Activated naive CD8-positive, alpha-beta T cell treated with anti-CD3 and anti-CD28 coated beads, Interleukin-2, amount 50 U/mL, for 24 hours (primary cell): Measurements from ENCODE around the gene ZDHHC14.
A peak's percentile ranks its signal among the peaks of the same experiment; 100 is the strongest.
"Not testable (repeated sequence)": the region's sequence is repeated elsewhere in the genome, so short reads cannot be mapped to it uniquely, and the experiment has no call there.

Experiments used
- ATAC-seq: fragments of 150-1000 bp; cut with Tn5 transposase; one replicate; pipeline ENCODE4 v1.10.0; 2021
- DNase-seq: peaks from one replicate; pipeline ENCODE4 v3.0.0; 2021
- H3K27ac Mint-ChIP-seq: one replicate; pipeline ENCODE4 v1.8.0; 2021; ENCODE audit warnings: mild to moderate bottlenecking, mixed read lengths
- H3K27me3 Mint-ChIP-seq: one replicate; pipeline ENCODE4 v1.8.0; 2021; ENCODE audit warnings: mixed read lengths
- H3K36me3 Mint-ChIP-seq: one replicate; pipeline ENCODE4 v1.8.0; 2021; ENCODE audit warnings: low read depth, mixed read lengths
- H3K4me1 Mint-ChIP-seq: one replicate; pipeline ENCODE4 v1.8.0; 2021; ENCODE audit warnings: mixed read lengths
- H3K4me3 Mint-ChIP-seq: one replicate; pipeline ENCODE4 v1.8.0; 2021; ENCODE audit warnings: mild to moderate bottlenecking, moderate library complexity, mixed read lengths
- H3K9me3 Mint-ChIP-seq: one replicate; pipeline ENCODE4 v1.8.0; 2021; ENCODE audit warnings: mixed read lengths

The ZDHHC14 gene

GRCh38 chr6:157708933-157709332 lies 327.9 kb downstream of the ZDHHC14 start:
- no peaks in the 10 kb centered on the region for H3K9me3 Mint-ChIP-seq
- H3K27ac Mint-ChIP-seq = no peak overlapping the region
- no peak overlapping the region for H3K4me3 Mint-ChIP-seq
- no peak for DNase-seq
- ATAC-seq = no peak
- H3K27me3 Mint-ChIP-seq = peaks cover 1% of the 10 kb centered on the region
- H3K36me3 Mint-ChIP-seq = no peaks in the 10 kb centered on the region
- peaks cover 5% of the 10 kb centered on the region for H3K4me1 Mint-ChIP-seq

- Mint-ChIP-seq H3K36me3 (no peaks in the 10 kb centered on the region), H3K4me3 (no peak overlapping the region), H3K9me3 (no peaks in the 10 kb centered on the region), H3K4me1 (peaks cover 5% of the 10 kb centered on the region), H3K27me3 (peaks cover 1% of the 10 kb centered on the region), H3K27ac (no peak overlapping the region)
- no peak for DNase-seq
- no peak for ATAC-seq
Measured at GRCh38 chr6:157709555-157709954, 328.6 kb downstream of the ZDHHC14 start.

GRCh38 chr6:157710604-157711003 lies 329.6 kb downstream of the ZDHHC14 start:
- ATAC-seq = no peak
- no peak overlapping the region for H3K4me3 Mint-ChIP-seq
- no peak for DNase-seq
- H3K4me1 Mint-ChIP-seq = peaks cover 5% of the 10 kb centered on the region
- no peak overlapping the region for H3K27ac Mint-ChIP-seq
- peaks cover 1% of the 10 kb centered on the region for H3K27me3 Mint-ChIP-seq
- H3K36me3 Mint-ChIP-seq = no peaks in the 10 kb centered on the region
- H3K9me3 Mint-ChIP-seq = no peaks in the 10 kb centered on the region

- peak; percentile 77 for ATAC-seq
- no peak overlapping the region for H3K4me3 Mint-ChIP-seq
- peaks cover 5% of the 10 kb centered on the region for H3K4me1 Mint-ChIP-seq
Measured at GRCh38 chr6:157711060-157711459, 330.1 kb downstream of the ZDHHC14 start.

GRCh38 chr6:157712585-157713295 lies 331.8 kb downstream of the ZDHHC14 start:
- Mint-ChIP-seq H3K27me3 (peaks cover 1% of the 10 kb centered on the region), H3K4me3 (no peak overlapping the region), H3K9me3 (no peaks in the 10 kb centered on the region), H3K36me3 (no peaks in the 10 kb centered on the region), H3K4me1 (peaks cover 5% of the 10 kb centered on the region), H3K27ac (no peak overlapping the region)
- no peak for ATAC-seq
- DNase-seq = no peak

More at GRCh38 chr6:157711060-157711459, 330.1 kb downstream of the ZDHHC14 start:
- H3K36me3 Mint-ChIP-seq = no peaks in the 10 kb centered on the region
- peaks cover 1% of the 10 kb centered on the region for H3K27me3 Mint-ChIP-seq
- no peak for DNase-seq
- no peaks in the 10 kb centered on the region for H3K9me3 Mint-ChIP-seq
- H3K27ac Mint-ChIP-seq = no peak overlapping the region

- Mint-ChIP-seq H3K4me3 (no peak overlapping the region), H3K27me3 (peaks cover 1% of the 10 kb centered on the region), H3K9me3 (no peaks in the 10 kb centered on the region), H3K4me1 (peaks cover 5% of the 10 kb centered on the region), H3K36me3 (no peaks in the 10 kb centered on the region), H3K27ac (no peak overlapping the region)
- no peak for DNase-seq
- no peak for ATAC-seq
Measured at GRCh38 chr6:157713451-157714152, 332.6 kb downstream of the ZDHHC14 start.

- no peaks in the 10 kb centered on the region for H3K36me3 Mint-ChIP-seq
- no peak overlapping the region for H3K27ac Mint-ChIP-seq
- no peaks in the 10 kb centered on the region for H3K9me3 Mint-ChIP-seq
- DNase-seq = no peak
- ATAC-seq = no peak
- peaks cover 5% of the 10 kb centered on the region for H3K4me1 Mint-ChIP-seq
- peaks cover 1% of the 10 kb centered on the region for H3K27me3 Mint-ChIP-seq
- H3K4me3 Mint-ChIP-seq = no peak overlapping the region
Measured at GRCh38 chr6:157714153-157714490, 333.1 kb downstream of the ZDHHC14 start.

- H3K27ac Mint-ChIP-seq = no peak overlapping the region
- no peak overlapping the region for H3K4me3 Mint-ChIP-seq
- ATAC-seq = no peak
- H3K4me1 Mint-ChIP-seq = peaks cover 5% of the 10 kb centered on the region
- no peaks in the 10 kb centered on the region for H3K9me3 Mint-ChIP-seq
- no peak for DNase-seq
- no peaks in the 10 kb centered on the region for H3K36me3 Mint-ChIP-seq
- H3K27me3 Mint-ChIP-seq = peaks cover 1% of the 10 kb centered on the region
Measured at GRCh38 chr6:157715728-157716164, 334.8 kb downstream of the ZDHHC14 start.

- H3K9me3 Mint-ChIP-seq = no peaks in the 10 kb centered on the region
- H3K27me3 Mint-ChIP-seq = peaks cover 1% of the 10 kb centered on the region
- no peak overlapping the region for H3K27ac Mint-ChIP-seq
Measured at GRCh38 chr6:157716251-157716995, 335.4 kb downstream of the ZDHHC14 start.

GRCh38 chr6:157717340-157717748 lies 336.4 kb downstream of the ZDHHC14 start:
- Mint-ChIP-seq H3K27me3 (peaks cover 1% of the 10 kb centered on the region), H3K27ac (no peak overlapping the region), H3K4me1 (no peaks in the 10 kb centered on the region), H3K4me3 (no peak overlapping the region), H3K36me3 (no peaks in the 10 kb centered on the region), H3K9me3 (no peaks in the 10 kb centered on the region)
- ATAC-seq (no peak), DNase-seq (no peak)

More at GRCh38 chr6:157716251-157716995, 335.4 kb downstream of the ZDHHC14 start:
- Mint-ChIP-seq H3K4me3 (no peak overlapping the region), H3K4me1 (no peaks in the 10 kb centered on the region), H3K36me3 (no peaks in the 10 kb centered on the region)
- no peak for ATAC-seq
- DNase-seq = no peak

- Mint-ChIP-seq H3K27me3 (no peaks in the 10 kb centered on the region), H3K27ac (no peak overlapping the region), H3K4me3 (no peak overlapping the region), H3K9me3 (no peaks in the 10 kb centered on the region), H3K4me1 (no peaks in the 10 kb centered on the region), H3K36me3 (no peaks in the 10 kb centered on the region)
- DNase-seq (no peak), ATAC-seq (no peak)
Measured at GRCh38 chr6:157718503-157719187, 337.7 kb downstream of the ZDHHC14 start.

- not testable (repeated sequence) for ATAC-seq, DNase-seq, H3K36me3 Mint-ChIP-seq, H3K27me3 Mint-ChIP-seq, H3K4me3 Mint-ChIP-seq, H3K4me1 Mint-ChIP-seq, H3K27ac Mint-ChIP-seq
- peaks cover 17% of the 10 kb centered on the region for H3K9me3 Mint-ChIP-seq
Measured at GRCh38 chr6:157720964-157721363, 340.0 kb downstream of the ZDHHC14 start.

- DNase-seq = no peak
- Mint-ChIP-seq H3K4me1 (no peaks in the 10 kb centered on the region), H3K27me3 (peaks cover 2% of the 10 kb centered on the region), H3K27ac (no peak overlapping the region), H3K9me3 (peaks cover 20% of the 10 kb centered on the region), H3K36me3 (peaks cover 5% of the 10 kb centered on the region), H3K4me3 (no peak overlapping the region)
- no peak for ATAC-seq
Measured at GRCh38 chr6:157721426-157721825, 340.4 kb downstream of the ZDHHC14 start.

- H3K27ac Mint-ChIP-seq = no peak overlapping the region
- H3K4me1 Mint-ChIP-seq = no peaks in the 10 kb centered on the region
- ATAC-seq = no peak
- DNase-seq = no peak
- peaks cover 2% of the 10 kb centered on the region for H3K27me3 Mint-ChIP-seq
- peaks cover 20% of the 10 kb centered on the region for H3K9me3 Mint-ChIP-seq
- H3K36me3 Mint-ChIP-seq = peaks cover 5% of the 10 kb centered on the region
- H3K4me3 Mint-ChIP-seq = no peak overlapping the region
Measured at GRCh38 chr6:157721830-157722229, 340.8 kb downstream of the ZDHHC14 start.
